Ishikawa (cell line): ENCODE results near the gene MTUS2.

ENCODE experiments used
- CEBPB ChIP-seq: IDR thresholded peaks from 2 replicates; pipeline ENCODE4 v1.6.1; 2012
- EGR1 ChIP-seq: IDR thresholded peaks from 2 replicates; pipeline ENCODE4 v1.6.1; 2012
- EP300 ChIP-seq: IDR thresholded peaks from 2 replicates; pipeline ENCODE4 v1.6.1; 2012; ENCODE audit warnings: borderline replicate concordance
- NFIC ChIP-seq: IDR thresholded peaks from 2 replicates; pipeline ENCODE4 v1.6.1; 2012
- RAD21 ChIP-seq: IDR thresholded peaks from 2 replicates; pipeline ENCODE4 v1.6.1; 2012; ENCODE audit warnings: low read depth
- TEAD4 ChIP-seq: IDR thresholded peaks from 2 replicates; pipeline ENCODE4 v1.6.1; 2012
- USF1 ChIP-seq: IDR thresholded peaks from 2 replicates; pipeline ENCODE4 v1.6.1; 2012
- YY1 ChIP-seq: IDR thresholded peaks from 2 replicates; pipeline ENCODE4 v1.6.1; 2012; ENCODE audit warnings: low read depth
- TF ChIP-seq, protein P1 (sequence below): IDR thresholded peaks from 2 replicates; pipeline ENCODE4 v1.6.1; 2012; ENCODE audit warnings: low read depth, mild to moderate bottlenecking
- TF ChIP-seq, protein P2 (sequence below): IDR thresholded peaks from 2 replicates; pipeline ENCODE4 v1.6.1; 2012

DNA sequence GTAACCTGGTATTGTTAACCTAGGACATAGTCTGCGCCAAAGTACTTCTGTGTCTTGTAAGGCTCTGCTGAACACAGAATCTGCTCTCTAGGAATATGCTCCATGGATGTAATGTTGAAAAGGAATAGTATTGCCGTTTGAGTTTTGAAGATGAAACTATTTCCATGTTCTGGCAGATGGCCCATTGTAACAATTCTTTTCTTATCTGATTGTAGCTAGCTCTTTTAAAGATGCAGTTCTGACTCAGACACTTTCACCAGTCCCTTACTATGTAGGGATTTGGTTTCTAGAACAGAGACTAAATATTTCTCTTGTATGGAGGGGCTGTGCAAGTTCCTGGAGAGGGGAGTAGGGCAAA lies 185.6 kb downstream of the MTUS2 start:
- TF ChIP-seq YY1 = no peak
- no peak for TF ChIP-seq CEBPB
- TF ChIP-seq EP300 = no peak
- TF ChIP-seq EGR1 = no peak
- TF ChIP-seq NFIC = no peak
- TF ChIP-seq TEAD4 = no peak
- TF ChIP-seq, protein P1, sequence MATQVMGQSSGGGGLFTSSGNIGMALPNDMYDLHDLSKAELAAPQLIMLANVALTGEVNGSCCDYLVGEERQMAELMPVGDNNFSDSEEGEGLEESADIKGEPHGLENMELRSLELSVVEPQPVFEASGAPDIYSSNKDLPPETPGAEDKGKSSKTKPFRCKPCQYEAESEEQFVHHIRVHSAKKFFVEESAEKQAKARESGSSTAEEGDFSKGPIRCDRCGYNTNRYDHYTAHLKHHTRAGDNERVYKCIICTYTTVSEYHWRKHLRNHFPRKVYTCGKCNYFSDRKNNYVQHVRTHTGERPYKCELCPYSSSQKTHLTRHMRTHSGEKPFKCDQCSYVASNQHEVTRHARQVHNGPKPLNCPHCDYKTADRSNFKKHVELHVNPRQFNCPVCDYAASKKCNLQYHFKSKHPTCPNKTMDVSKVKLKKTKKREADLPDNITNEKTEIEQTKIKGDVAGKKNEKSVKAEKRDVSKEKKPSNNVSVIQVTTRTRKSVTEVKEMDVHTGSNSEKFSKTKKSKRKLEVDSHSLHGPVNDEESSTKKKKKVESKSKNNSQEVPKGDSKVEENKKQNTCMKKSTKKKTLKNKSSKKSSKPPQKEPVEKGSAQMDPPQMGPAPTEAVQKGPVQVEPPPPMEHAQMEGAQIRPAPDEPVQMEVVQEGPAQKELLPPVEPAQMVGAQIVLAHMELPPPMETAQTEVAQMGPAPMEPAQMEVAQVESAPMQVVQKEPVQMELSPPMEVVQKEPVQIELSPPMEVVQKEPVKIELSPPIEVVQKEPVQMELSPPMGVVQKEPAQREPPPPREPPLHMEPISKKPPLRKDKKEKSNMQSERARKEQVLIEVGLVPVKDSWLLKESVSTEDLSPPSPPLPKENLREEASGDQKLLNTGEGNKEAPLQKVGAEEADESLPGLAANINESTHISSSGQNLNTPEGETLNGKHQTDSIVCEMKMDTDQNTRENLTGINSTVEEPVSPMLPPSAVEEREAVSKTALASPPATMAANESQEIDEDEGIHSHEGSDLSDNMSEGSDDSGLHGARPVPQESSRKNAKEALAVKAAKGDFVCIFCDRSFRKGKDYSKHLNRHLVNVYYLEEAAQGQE = no peak
- TF ChIP-seq, protein P2, sequence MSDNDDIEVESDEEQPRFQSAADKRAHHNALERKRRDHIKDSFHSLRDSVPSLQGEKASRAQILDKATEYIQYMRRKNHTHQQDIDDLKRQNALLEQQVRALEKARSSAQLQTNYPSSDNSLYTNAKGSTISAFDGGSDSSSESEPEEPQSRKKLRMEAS = no peak
- no peak for TF ChIP-seq RAD21
- no peak for TF ChIP-seq USF1
